GM12878 (cell line): ENCODE data around the gene CD55. TPM values are rescaled to one million over a fixed set of nuclear protein-coding genes. Genes with fewer than 3 reads are reported as not detected.
A peak's percentile ranks its signal among the peaks of the same experiment; 100 is the strongest.

ENCODE experiments used
- ATF7 ChIP-seq: fragments of 450-650 bp; IDR thresholded peaks from 2 replicates; pipeline ENCODE4 v1.6.1; 2016; ENCODE audit warnings: low read depth, mild to moderate bottlenecking
- BACH1 ChIP-seq: fragments of 450-650 bp; IDR thresholded peaks from 2 replicates; pipeline ENCODE4 v1.6.1; 2017; ENCODE audit warnings: mild to moderate bottlenecking, borderline replicate concordance
- BRCA1 ChIP-seq: IDR thresholded peaks from 2 replicates; pipeline ENCODE4 v1.6.1; 2011; ENCODE audit warnings: low read depth, low read length, improper control_type of control experiment
- CBX5 ChIP-seq: sonication (generic); IDR thresholded peaks from 2 replicates; pipeline ENCODE4 v1.6.1; 2016; ENCODE audit warnings: low read depth, moderate library complexity, mild to moderate bottlenecking, inconsistent platforms
- CHD4 ChIP-seq: fragments of 200-600 bp; sonication (generic); IDR thresholded peaks from 2 replicates; pipeline ENCODE4 v1.6.1; 2016; ENCODE audit warnings: mild to moderate bottlenecking
- CREB1 ChIP-seq: IDR thresholded peaks from 2 replicates; pipeline ENCODE4 v1.6.1; 2012; ENCODE audit warnings: low read depth, mild to moderate bottlenecking, inconsistent platforms
- DPF2 ChIP-seq: fragments of 450-650 bp; IDR thresholded peaks from 2 replicates; pipeline ENCODE4 v1.6.1; 2017; ENCODE audit warnings: mild to moderate bottlenecking
- EGR1 ChIP-seq, 2 experiments: IDR thresholded peaks; 1 replicate in 1 of 2; 2 replicates in 1 of 2; pipeline ENCODE4 v1.6.1; 2011 to 2012; ENCODE audit warnings: low read depth in 2 of 2, low read length in 2 of 2, borderline replicate concordance in 1 of 2, mild to moderate bottlenecking in 1 of 2, moderate library complexity in 1 of 2
- ESRRA ChIP-seq: IDR thresholded peaks from 2 replicates; pipeline ENCODE4 v1.6.1; 2012; ENCODE audit warnings: mild to moderate bottlenecking, low read length, improper control_type of control experiment
- GABPA ChIP-seq: IDR thresholded peaks from 2 replicates; pipeline ENCODE4 v1.6.1; 2014; ENCODE audit warnings: antibody characterized with exemption, low read depth, mild to moderate bottlenecking, inconsistent platforms
- HCFC1 ChIP-seq: fragments of 150-350 bp; IDR thresholded peaks from 2 replicates; pipeline ENCODE4 v1.6.1; 2014; ENCODE audit warnings: low read length
- HDGF ChIP-seq: fragments of 450-650 bp; IDR thresholded peaks from 2 replicates; pipeline ENCODE4 v1.6.1; 2016; ENCODE audit warnings: antibody characterized with exemption
- LARP7 ChIP-seq: fragments of 450-650 bp; IDR thresholded peaks from 2 replicates; pipeline ENCODE4 v1.6.1; 2017; ENCODE audit warnings: mild to moderate bottlenecking
- MYB ChIP-seq: fragments of 150-350 bp; IDR thresholded peaks from 2 replicates; pipeline ENCODE4 v1.6.1; 2014; ENCODE audit warnings: mild to moderate bottlenecking, low read depth, low read length, borderline replicate concordance
- NFIC ChIP-seq: IDR thresholded peaks from 2 replicates; pipeline ENCODE4 v1.6.1; 2012; ENCODE audit warnings: low read depth, mild to moderate bottlenecking, inconsistent platforms, low read length, moderate library complexity
- NFXL1 ChIP-seq: fragments of 450-650 bp; IDR thresholded peaks from 2 replicates; pipeline ENCODE4 v1.6.1; 2017; ENCODE audit warnings: antibody characterized with exemption, mild to moderate bottlenecking, borderline replicate concordance
- NFYA ChIP-seq: IDR thresholded peaks from 2 replicates; pipeline ENCODE4 v1.6.1; 2011; ENCODE audit warnings: low read depth, mild to moderate bottlenecking, low read length, improper control_type of control experiment, borderline replicate concordance
- POLR2A ChIP-seq: IDR thresholded peaks from 2 replicates; pipeline ENCODE4 v1.6.1; 2011; ENCODE audit warnings: low read depth, mild to moderate bottlenecking, low read length
- RAD21 ChIP-seq: IDR thresholded peaks from 2 replicates; pipeline ENCODE4 v1.6.1; 2011; ENCODE audit warnings: mild to moderate bottlenecking, low read depth, low read length, moderate library complexity; ENCODE audit not compliant: insufficient read depth
- RFX5 ChIP-seq: IDR thresholded peaks from 2 replicates; pipeline ENCODE4 v1.6.1; 2011; ENCODE audit warnings: low read depth, low read length, improper control_type of control experiment
- SIN3A ChIP-seq: IDR thresholded peaks from 2 replicates; pipeline ENCODE4 v1.6.1; 2012; ENCODE audit warnings: low read depth, low read length, improper control_type of control experiment
- SP1 ChIP-seq: IDR thresholded peaks from one replicate; pipeline ENCODE4 v1.6.1; 2011; ENCODE audit warnings: low read depth, low read length
- ZBED1 ChIP-seq: IDR thresholded peaks from 2 replicates; pipeline ENCODE4 v1.6.1; 2016; ENCODE audit warnings: borderline replicate concordance
- ZBTB11 ChIP-seq: fragments of 450-650 bp; formaldehyde crosslinking; IDR thresholded peaks from 2 replicates; pipeline ENCODE4 v1.5.0; 2022; ENCODE audit warnings: mild to moderate bottlenecking, missing genetic modification characterization
- ZNF217 ChIP-seq: fragments of 450-650 bp; IDR thresholded peaks from 2 replicates; pipeline ENCODE4 v1.6.1; 2017; ENCODE audit warnings: antibody characterized with exemption, mild to moderate bottlenecking
- ZSCAN29 ChIP-seq: fragments of 450-650 bp; IDR thresholded peaks from 2 replicates; pipeline ENCODE4 v1.6.1; 2017; ENCODE audit warnings: mild to moderate bottlenecking, moderate library complexity
- polyA plus RNA-seq, 11 experiments: library from polyadenylated mRNA; depleted of rRNA in 4 of 11; unstranded in 6 of 11; stranded (reverse) in 5 of 11; fragments of >200 nt; fragmentation: Nextera tagmentation in 4 of 11; fragmentation: Illumina TruSeq in 1 of 11; extraction: Ambion mirVana in 4 of 11; extraction: Trizol in 1 of 11; gene quantifications; 1 replicate in 1 of 11; 2 replicates in 10 of 11; pipeline versions ENCODE4 v1.2.1 to v1.2.3, GENCODE V29; 2011 to 2016; ENCODE audit warnings: inconsistent platforms in 2 of 11, missing spikeins in 2 of 11, low read depth in 1 of 11
- total RNA-seq, 4 experiments: library from RNA; depleted of rRNA in 3 of 4; stranded (reverse); fragments of >200 nt in 3 of 4; fragmentation: Illumina TruSeq in 1 of 4; extraction: Trizol in 1 of 4; gene quantifications; 2 replicates each; pipeline versions ENCODE4 v1.2.1 to v1.2.3, GENCODE V29; 2013 to 2021
- TF ChIP-seq, protein P1 (sequence below): fragments of 450-650 bp; IDR thresholded peaks from 2 replicates; pipeline ENCODE4 v1.6.1; 2017; ENCODE audit warnings: low read depth, mild to moderate bottlenecking, moderate library complexity
- TF ChIP-seq, protein P2 (sequence below): fragments of 450-650 bp; IDR thresholded peaks from 2 replicates; pipeline ENCODE4 v1.6.1; 2017; ENCODE audit warnings: mild to moderate bottlenecking

The CD55 gene
- total and polyA plus RNA-seq, 10 of the 15 experiments (the other 5 are each of a cell fraction or from before 2014, with no cell fraction given), result 5.2 to 46.5 (median 15.1) TPM

DNA sequence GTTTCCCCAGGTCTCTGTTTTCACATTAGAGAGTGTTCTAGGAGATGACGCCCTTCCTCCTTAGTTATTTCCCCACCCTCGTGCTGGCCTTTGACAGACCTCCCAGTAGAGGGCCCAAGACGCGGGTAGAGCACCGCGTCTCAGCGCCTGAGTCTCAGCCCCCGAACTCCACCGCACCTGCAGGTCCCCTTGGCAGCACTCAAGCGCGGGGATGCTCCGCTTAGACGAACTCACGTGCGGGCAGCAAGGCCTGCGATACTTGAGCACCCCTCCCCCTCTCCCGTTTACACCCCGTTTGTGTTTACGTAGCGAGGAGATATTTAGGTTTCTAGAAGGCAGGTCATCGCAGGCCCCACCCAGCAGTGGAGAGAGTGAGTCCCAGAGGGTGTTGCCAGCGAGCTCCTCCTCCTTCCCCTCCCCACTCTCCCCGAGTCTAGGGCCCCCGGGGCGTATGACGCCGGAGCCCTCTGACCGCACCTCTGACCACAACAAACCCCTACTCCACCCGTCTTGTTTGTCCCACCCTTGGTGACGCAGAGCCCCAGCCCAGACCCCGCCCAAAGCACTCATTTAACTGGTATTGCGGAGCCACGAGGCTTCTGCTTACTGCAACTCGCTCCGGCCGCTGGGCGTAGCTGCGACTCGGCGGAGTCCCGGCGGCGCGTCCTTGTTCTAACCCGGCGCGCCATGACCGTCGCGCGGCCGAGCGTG is at the start of gene CD55 (continued):
- TF ChIP-seq, protein P1, sequence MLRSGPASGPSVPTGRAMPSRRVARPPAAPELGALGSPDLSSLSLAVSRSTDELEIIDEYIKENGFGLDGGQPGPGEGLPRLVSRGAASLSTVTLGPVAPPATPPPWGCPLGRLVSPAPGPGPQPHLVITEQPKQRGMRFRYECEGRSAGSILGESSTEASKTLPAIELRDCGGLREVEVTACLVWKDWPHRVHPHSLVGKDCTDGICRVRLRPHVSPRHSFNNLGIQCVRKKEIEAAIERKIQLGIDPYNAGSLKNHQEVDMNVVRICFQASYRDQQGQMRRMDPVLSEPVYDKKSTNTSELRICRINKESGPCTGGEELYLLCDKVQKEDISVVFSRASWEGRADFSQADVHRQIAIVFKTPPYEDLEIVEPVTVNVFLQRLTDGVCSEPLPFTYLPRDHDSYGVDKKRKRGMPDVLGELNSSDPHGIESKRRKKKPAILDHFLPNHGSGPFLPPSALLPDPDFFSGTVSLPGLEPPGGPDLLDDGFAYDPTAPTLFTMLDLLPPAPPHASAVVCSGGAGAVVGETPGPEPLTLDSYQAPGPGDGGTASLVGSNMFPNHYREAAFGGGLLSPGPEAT, result peak; percentile 50; the same call in 1 of the 2 replicates
- TF ChIP-seq NFXL1 (no peak), BACH1 (peak; percentile 61; the same call in 1 of the 2 replicates), ZSCAN29 (no peak), ATF7 (peak; percentile 86), MYB (0 out of 2 replicates have a peak, but pooled peaks have one; percentile 22), RFX5 (peak; percentile 14; the same call in 1 of the 2 replicates), ZBED1 (0 out of 2 replicates have a peak, but pooled peaks have one; percentile 47), POLR2A (peak; percentile 97), GABPA (no peak), SP1 (peak; percentile 82), NFYA (no peak), ZNF217 (no peak), ZBTB11 (CRISPR knock-in tag) (no peak), ESRRA (no peak; the same call in 1 of the 2 replicates), SIN3A (peak; percentile 70), LARP7 (no peak), EGR1 (IDR thresholded peaks at IDR 0.05; ENCODE audit: borderline replicate concordance in 1 of 2, low read depth in 2 of 2, low read length in 2 of 2) (no peak), BRCA1 (peak; percentile 47; the same call in 1 of the 2 replicates), HCFC1 (peak; percentile 38; the same call in 1 of the 2 replicates), DPF2 (no peak), CBX5 (no peak), HDGF (peak; percentile 87), CREB1 (peak; percentile 92), CHD4 (no peak), NFIC (no peak), RAD21 (peak; percentile 31)
- TF ChIP-seq, protein P2, sequence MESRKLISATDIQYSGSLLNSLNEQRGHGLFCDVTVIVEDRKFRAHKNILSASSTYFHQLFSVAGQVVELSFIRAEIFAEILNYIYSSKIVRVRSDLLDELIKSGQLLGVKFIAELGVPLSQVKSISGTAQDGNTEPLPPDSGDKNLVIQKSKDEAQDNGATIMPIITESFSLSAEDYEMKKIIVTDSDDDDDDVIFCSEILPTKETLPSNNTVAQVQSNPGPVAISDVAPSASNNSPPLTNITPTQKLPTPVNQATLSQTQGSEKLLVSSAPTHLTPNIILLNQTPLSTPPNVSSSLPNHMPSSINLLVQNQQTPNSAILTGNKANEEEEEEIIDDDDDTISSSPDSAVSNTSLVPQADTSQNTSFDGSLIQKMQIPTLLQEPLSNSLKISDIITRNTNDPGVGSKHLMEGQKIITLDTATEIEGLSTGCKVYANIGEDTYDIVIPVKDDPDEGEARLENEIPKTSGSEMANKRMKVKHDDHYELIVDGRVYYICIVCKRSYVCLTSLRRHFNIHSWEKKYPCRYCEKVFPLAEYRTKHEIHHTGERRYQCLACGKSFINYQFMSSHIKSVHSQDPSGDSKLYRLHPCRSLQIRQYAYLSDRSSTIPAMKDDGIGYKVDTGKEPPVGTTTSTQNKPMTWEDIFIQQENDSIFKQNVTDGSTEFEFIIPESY, result no peak
